GM18520 (cell line): ENCODE data around the gene LRRC61.
"Not testable (repeated sequence)": the region's sequence is repeated elsewhere in the genome, so short reads cannot be mapped to it uniquely, and the experiment has no call there.

Experiments used
- ATAC-seq: cut with Tn5 transposase; IDR thresholded peaks from one replicate; pipeline ENCODE4 v1.9.1; 2021; ENCODE audit not compliant: unreplicated experiment

The LRRC61 gene

GRCh38 chr7:150307129-150307528 lies 16.0 kb upstream of the LRRC61 start:
- no peak for ATAC-seq

GRCh38 chr7:150307904-150308303 lies 15.3 kb upstream of the LRRC61 start:
- ATAC-seq, result no peak

- no peak for ATAC-seq
These were observed 14.6 kb upstream of the LRRC61 start for GRCh38 chr7:150308575-150308974.

GRCh38 chr7:150311146-150311545 lies 12.0 kb upstream of the LRRC61 start:
- no peak for ATAC-seq

- ATAC-seq, result no peak
These were observed 11.4 kb upstream of the LRRC61 start for GRCh38 chr7:150311711-150312110.

GRCh38 chr7:150312649-150313366 lies 10.3 kb upstream of the LRRC61 start:
- ATAC-seq, result not testable (repeated sequence)

GRCh38 chr7:150313367-150313809 lies 9.8 kb upstream of the LRRC61 start:
- no peak for ATAC-seq

GRCh38 chr7:150313870-150314269 lies 9.3 kb upstream of the LRRC61 start:
- no peak for ATAC-seq

GRCh38 chr7:150314639-150315239 lies 8.4 kb upstream of the LRRC61 start:
- no peak for ATAC-seq

GRCh38 chr7:150316987-150317386 lies 6.2 kb upstream of the LRRC61 start:
- not testable (repeated sequence) for ATAC-seq

- ATAC-seq, result no peak
These were observed 5.3 kb upstream of the LRRC61 start for GRCh38 chr7:150317748-150318444.

GRCh38 chr7:150321788-150322113 lies 1.4 kb upstream of the LRRC61 start:
- ATAC-seq, result no peak

- no peak for ATAC-seq
These were observed 882 bp upstream of the LRRC61 start for GRCh38 chr7:150322114-150322832.

- ATAC-seq, result no peak
These were observed 672 bp downstream of the LRRC61 start for GRCh38 chr7:150323682-150324372.

- ATAC-seq, result no peak
These were observed 1.3 kb downstream of the LRRC61 start for GRCh38 chr7:150324373-150324961.

- no peak for ATAC-seq
These were observed 2.0 kb downstream of the LRRC61 start for GRCh38 chr7:150325110-150325611.

- no peak for ATAC-seq
These were observed 2.7 kb downstream of the LRRC61 start for GRCh38 chr7:150325901-150326300.

- ATAC-seq, result no peak
These were observed 3.6 kb downstream of the LRRC61 start for GRCh38 chr7:150326657-150327268.

GRCh38 chr7:150327308-150327707 lies 4.2 kb downstream of the LRRC61 start:
- no peak for ATAC-seq
